NCI-H187 treated with DMSO at 0.1 percent for 48 hours (cell line): ENCODE data around the gene MAN1C1.
"Not testable (repeated sequence)": the region's sequence is repeated elsewhere in the genome, so short reads cannot be mapped to it uniquely, and the experiment has no call there.

Experiments used
- DNase-seq: peaks from one replicate; lab custom pipeline; 2025; lab: John Stamatoyannopoulos, UW

Gene MAN1C1

GRCh38 chr1:25716320-25716719 lies 99.7 kb downstream of the MAN1C1 start:
- no peak for DNase-seq

- DNase-seq: no peak
Measured at GRCh38 chr1:25718732-25719131, 102.1 kb downstream of the MAN1C1 start.

- no peak for DNase-seq
Measured at GRCh38 chr1:25720624-25721023, 104.0 kb downstream of the MAN1C1 start.

GRCh38 chr1:25723250-25723880 lies 106.8 kb downstream of the MAN1C1 start:
- DNase-seq: no peak

- DNase-seq: no peak
Measured at GRCh38 chr1:25724201-25724600, 107.6 kb downstream of the MAN1C1 start.

GRCh38 chr1:25724966-25725365 lies 108.4 kb downstream of the MAN1C1 start:
- DNase-seq: no peak

- DNase-seq: no peak
Measured at GRCh38 chr1:25725482-25725881, 108.9 kb downstream of the MAN1C1 start.

GRCh38 chr1:25727088-25727487 lies 110.5 kb downstream of the MAN1C1 start:
- DNase-seq: no peak

- no peak for DNase-seq
Measured at GRCh38 chr1:25727635-25728286, 111.2 kb downstream of the MAN1C1 start.

- DNase-seq: no peak
Measured at GRCh38 chr1:25728301-25728935, 111.8 kb downstream of the MAN1C1 start.

GRCh38 chr1:25729045-25729444 lies 112.5 kb downstream of the MAN1C1 start:
- DNase-seq: no peak

GRCh38 chr1:25729790-25730644 lies 113.4 kb downstream of the MAN1C1 start:
- DNase-seq: no peak

GRCh38 chr1:25731148-25731547 lies 114.6 kb downstream of the MAN1C1 start:
- no peak for DNase-seq

- no peak for DNase-seq
Measured at GRCh38 chr1:25731626-25732370, 115.2 kb downstream of the MAN1C1 start.

GRCh38 chr1:25732821-25733220 lies 116.2 kb downstream of the MAN1C1 start:
- no peak for DNase-seq

- no peak for DNase-seq
Measured at GRCh38 chr1:25733271-25733670, 116.7 kb downstream of the MAN1C1 start.

- not testable (repeated sequence) for DNase-seq
Measured at GRCh38 chr1:25734991-25735390, 118.4 kb downstream of the MAN1C1 start.

GRCh38 chr1:25735956-25736529 lies 119.5 kb downstream of the MAN1C1 start:
- DNase-seq: no peak

- no peak for DNase-seq
Measured at GRCh38 chr1:25737130-25737529, 120.5 kb downstream of the MAN1C1 start.

GRCh38 chr1:25738499-25738898 lies 121.9 kb downstream of the MAN1C1 start:
- no peak for DNase-seq

GRCh38 chr1:25739341-25739740 lies 122.8 kb downstream of the MAN1C1 start:
- no peak for DNase-seq
